HG02798 (cell line): ENCODE results near the gene COPA.
"Not testable (repeated sequence)": the region's sequence is repeated elsewhere in the genome, so short reads cannot be mapped to it uniquely, and the experiment has no call there.

Source experiments
- ATAC-seq: cut with Tn5 transposase; IDR thresholded peaks from one replicate; pipeline ENCODE4 v1.9.1; 2021; ENCODE audit warnings: mild to moderate bottlenecking; ENCODE audit not compliant: unreplicated experiment, poor library complexity

COPA gene

GRCh38 chr1:160338580-160338979, 4.5 kb downstream of the COPA start:
- no peak for ATAC-seq

GRCh38 chr1:160332516-160332915, 10.5 kb downstream of the COPA start:
- ATAC-seq: no peak

- ATAC-seq: no peak
These were observed 12.9 kb downstream of the COPA start for GRCh38 chr1:160330119-160330518.

- ATAC-seq: no peak
These were observed 14.9 kb downstream of the COPA start for GRCh38 chr1:160328184-160328583.

- ATAC-seq: no peak
These were observed 16.6 kb downstream of the COPA start for GRCh38 chr1:160326418-160326817.

- ATAC-seq: no peak
These were observed 17.8 kb downstream of the COPA start for GRCh38 chr1:160325252-160325651.

- no peak for ATAC-seq
These were observed 20.2 kb downstream of the COPA start for GRCh38 chr1:160322831-160323230.

GRCh38 chr1:160315359-160315758, 27.7 kb downstream of the COPA start:
- ATAC-seq: no peak

GRCh38 chr1:160309571-160309970, 33.5 kb downstream of the COPA start:
- no peak for ATAC-seq

- no peak for ATAC-seq
These were observed 33.9 kb downstream of the COPA start for GRCh38 chr1:160309185-160309557.

- ATAC-seq: no peak
These were observed 34.4 kb downstream of the COPA start for GRCh38 chr1:160308451-160309184.

GRCh38 chr1:160307118-160307791, 35.8 kb downstream of the COPA start:
- ATAC-seq: no peak

GRCh38 chr1:160300173-160300572, 42.9 kb downstream of the COPA start:
- no peak for ATAC-seq

GRCh38 chr1:160296036-160296435, 47.0 kb downstream of the COPA start:
- no peak for ATAC-seq

GRCh38 chr1:160293020-160293968, 49.8 kb downstream of the COPA start:
- ATAC-seq: no peak

GRCh38 chr1:160291248-160292220, 51.5 kb downstream of the COPA start:
- ATAC-seq: peak; percentile 77

- not testable (repeated sequence) for ATAC-seq
These were observed 55.3 kb downstream of the COPA start for GRCh38 chr1:160287769-160288168.

GRCh38 chr1:160285506-160285905, 57.5 kb downstream of the COPA start:
- ATAC-seq: no peak

GRCh38 chr1:160284782-160285344, 58.2 kb downstream of the COPA start, which contains the start of gene PEX19:
PEX19 (minus strand) TSS chr1:160285133; CDS start chr1:160285124, 9 bp downstream.
- peak; percentile 99 for ATAC-seq
